B cell (primary cell): ENCODE data around the gene DKK3.

Experiments
- CTCF ChIP-seq: fragments of 200-600 bp; IDR thresholded peaks from one replicate; pipeline ENCODE4 v1.8.0; 2022; ENCODE audit warnings: antibody characterized with exemption, mild to moderate bottlenecking
- EZH2 ChIP-seq: IDR thresholded peaks from 2 replicates; pipeline ENCODE4 v1.6.1; 2012; ENCODE audit warnings: borderline replicate concordance, low read depth, mild to moderate bottlenecking, moderate library complexity, low read length; ENCODE audit not compliant: insufficient read depth, poor library complexity, severe bottlenecking

GRCh38 chr11:12003336-12003735 is 5.1 kb downstream of the DKK3 start:
- TF ChIP-seq CTCF (no peak), EZH2 (no peak)
